NCI-H2196 (cell line): Measurements from ENCODE around the gene MICAL2.
"Not testable (repeated sequence)": the region's sequence is repeated elsewhere in the genome, so short reads cannot be mapped to it uniquely, and the experiment has no call there.

Source experiments
- DNase-seq: peaks from one replicate; lab custom pipeline; 2025; ENCODE audit not compliant: unreplicated experiment; lab: John Stamatoyannopoulos, UW

The MICAL2 gene

DNA sequence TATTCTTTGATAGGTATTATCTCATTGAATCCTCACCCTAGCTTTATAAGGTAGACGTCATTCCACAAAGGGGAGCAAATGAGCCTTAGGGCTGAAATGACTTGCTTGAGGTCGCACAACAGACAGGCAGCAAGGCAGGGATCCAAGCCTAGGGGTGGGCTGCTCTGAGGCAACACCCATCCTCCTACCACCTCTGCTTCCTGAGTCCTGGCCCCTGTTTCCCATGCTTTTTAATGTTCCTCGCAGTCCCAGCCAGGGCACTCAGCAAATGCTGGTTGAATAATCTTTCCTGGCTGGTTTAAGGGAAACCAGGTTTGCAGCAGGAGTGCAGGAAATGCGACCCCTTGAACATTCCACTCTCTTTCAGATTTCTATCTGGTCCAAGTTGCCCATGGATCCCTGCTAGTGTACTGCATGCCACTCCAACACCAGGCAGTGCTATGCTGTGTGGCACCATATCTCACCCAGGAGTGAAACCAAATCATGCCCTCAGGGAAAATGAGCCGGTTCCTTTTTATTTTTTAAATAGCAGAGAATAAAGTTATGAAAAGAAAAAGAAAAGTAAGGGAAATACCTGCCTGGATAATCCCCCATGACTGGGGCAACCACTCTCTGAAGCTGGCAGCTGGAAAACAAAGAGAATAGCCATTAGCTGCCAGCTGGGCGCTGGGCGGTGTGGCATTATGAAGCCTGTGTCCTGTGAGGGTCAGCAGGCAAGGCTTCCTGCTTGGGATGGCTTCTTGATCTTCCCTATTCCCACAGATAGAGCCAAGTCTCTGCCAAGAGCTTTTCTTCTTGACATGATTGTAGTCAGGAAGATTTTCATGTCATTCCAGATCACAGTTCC lies 21.8 kb downstream of the MICAL2 start:
- no peak for DNase-seq

- DNase-seq: no peak
These were observed 22.4 kb downstream of the MICAL2 start for GRCh38 chr11:12132790-12133145.

DNA sequence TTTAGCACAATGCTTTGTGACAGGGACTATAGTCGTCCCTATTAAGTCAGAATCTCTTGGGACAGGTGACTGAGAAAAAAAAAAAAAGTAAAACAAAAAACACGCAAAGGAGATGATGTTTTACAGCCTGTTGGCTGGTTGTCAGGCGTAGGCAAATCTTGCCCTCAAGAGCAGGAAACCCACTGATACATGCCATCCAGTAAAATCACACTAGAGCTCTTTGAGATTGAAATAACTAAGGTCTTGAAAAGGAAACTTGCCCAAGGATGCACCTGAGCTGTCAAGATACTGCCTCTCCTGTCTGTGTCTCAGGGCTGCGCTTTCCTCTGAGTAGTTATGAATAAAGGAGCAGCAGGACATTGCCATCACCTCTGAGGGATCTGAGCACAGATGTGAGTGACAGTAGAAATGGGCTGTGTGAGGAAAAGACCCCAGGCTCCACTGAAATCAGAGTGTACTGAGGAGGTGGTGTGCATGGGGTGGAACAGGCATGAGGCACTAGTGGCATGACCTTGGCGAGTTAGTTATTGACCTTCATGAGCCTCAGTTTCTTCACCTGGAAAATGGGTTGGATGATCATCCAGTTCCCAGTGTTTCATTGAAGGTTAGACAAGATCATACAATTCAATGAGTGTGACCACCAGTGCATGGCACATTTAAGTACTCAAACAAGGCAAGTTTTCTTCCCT lies 23.3 kb downstream of the MICAL2 start:
- DNase-seq: no peak

DNA sequence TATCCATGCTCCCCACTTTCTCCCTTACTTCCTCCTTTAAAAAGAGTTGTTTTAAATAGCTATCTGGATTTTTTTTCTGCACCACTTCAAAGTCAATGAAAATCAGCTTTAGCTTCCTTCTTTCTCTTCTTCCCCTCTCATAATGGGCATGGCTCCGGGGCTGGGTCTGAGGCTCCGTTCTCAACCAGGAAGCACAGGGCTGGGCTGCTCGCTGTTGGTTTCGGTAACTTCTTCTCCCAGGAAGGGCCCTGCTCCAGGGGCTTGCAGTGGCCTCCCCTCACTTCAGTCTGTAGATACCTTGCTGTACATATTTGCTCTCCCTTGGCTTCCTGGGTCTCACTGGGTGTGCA lies 23.8 kb downstream of the MICAL2 start:
- DNase-seq: no peak

DNA sequence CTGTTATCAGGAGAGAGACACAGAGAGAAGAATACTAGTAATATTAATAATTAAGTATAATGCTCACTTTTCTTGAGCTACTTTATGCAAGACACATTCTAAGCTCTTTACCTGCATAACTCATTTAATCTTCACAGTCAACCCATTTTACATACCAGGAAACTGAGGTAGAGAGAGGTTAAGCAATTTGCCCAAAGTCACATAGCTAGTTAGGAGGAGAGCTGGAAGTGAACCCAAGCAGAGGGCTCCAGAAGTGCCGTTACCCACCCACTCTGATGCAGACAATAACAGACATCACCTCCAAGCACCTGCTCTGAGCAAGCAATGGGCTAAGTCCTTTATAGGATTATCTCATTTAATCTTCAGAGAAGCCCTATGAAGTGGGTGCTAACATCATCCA lies 24.8 kb downstream of the MICAL2 start:
- DNase-seq: no peak

DNA sequence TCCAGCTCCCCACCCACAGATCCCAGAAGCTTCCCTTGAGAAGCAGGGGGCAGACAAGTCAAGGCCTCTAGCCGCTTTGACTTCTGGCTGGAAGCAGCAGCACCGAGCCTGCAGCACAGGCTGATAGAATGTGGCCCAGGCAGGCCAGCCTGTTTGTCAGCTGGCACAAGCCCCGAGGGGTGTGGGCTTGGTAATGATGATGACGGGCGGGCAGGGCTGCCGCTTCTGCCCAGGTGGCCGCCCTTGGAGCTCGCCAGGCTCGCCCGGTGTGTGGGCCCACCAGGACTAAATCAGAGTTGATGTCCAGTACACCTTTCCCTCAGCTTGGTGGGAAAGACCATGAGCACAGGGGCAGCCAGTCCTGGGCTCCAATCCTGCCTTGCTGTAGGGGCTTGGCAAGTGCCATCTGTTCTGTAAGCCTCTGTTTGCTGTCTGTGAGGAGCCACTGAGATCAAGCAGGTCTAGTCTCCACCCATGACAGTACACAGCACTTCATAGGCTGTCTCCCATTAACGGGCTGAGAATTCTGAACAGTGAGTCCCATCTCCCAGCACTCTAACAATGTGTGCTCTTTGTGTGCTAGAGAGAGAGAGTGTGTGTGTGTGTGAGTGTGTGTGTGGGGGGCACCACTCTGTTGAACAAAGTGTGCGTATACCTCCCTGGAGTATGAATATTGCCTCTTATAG lies 26.8 kb downstream of the MICAL2 start:
- no peak for DNase-seq

DNA sequence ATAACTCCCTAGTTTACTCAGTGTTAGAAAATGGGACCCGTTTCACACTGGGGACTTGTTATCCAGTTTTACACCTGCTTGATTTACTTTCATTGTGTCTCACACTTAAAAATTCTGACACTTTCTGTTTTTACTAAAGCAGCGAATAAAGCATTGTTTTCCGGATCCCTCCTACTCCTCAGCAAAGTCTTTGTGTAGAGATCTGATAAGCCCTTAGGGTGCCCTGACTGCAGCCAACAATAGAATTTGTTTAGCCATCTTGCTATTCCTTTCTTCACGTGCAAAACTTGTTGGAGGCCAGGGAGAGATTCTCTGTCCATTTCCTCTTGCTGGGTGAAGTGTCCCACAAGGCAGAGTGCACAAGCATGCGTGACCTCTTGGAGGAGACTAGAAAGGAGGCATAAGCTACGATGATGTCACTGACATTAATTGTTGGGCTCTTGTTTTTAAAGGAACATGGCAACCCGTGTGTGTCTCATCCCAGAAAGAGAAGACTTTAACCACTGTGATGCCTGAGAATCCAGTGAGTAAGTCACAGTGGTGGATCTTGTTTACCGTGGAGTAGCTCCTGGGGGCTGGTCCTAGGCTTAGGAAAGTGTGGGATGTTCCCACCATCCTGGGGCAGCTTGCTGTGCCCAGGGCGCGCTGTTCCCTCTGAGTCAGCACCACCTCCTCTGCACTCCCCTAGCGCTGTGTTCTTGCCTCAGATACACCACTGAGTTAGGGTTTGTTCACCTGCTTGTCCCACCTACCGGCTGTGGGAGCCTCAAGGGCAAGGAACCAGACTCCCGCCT lies 27.7 kb downstream of the MICAL2 start:
- DNase-seq: no peak

GRCh38 chr11:12139144-12139881 lies 28.9 kb downstream of the MICAL2 start:
- DNase-seq: no peak

- no peak for DNase-seq
These were observed 29.9 kb downstream of the MICAL2 start for GRCh38 chr11:12140186-12140793.

DNA sequence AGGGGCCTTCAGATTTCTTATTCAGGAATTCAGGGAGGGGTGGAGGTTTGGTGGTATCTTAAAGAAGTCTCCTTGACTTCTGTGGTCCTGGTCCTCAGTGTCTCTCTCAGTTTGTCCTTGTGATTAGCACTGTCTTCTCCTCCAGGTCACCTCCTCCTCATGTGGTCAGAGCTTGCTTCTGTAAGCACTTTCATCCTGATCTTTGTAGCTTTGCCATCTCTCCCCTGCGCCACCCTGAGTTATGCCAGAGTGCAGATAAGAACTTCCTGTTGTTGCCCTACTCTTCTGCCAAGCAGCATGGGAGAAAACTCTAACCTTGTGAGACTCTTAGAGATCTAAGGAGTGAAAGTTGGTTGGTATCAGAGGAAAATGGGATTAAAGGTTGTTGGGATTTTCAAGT lies 30.9 kb downstream of the MICAL2 start:
- no peak for DNase-seq

GRCh38 chr11:12142176-12142575 lies 31.8 kb downstream of the MICAL2 start:
- DNase-seq: no peak

DNA sequence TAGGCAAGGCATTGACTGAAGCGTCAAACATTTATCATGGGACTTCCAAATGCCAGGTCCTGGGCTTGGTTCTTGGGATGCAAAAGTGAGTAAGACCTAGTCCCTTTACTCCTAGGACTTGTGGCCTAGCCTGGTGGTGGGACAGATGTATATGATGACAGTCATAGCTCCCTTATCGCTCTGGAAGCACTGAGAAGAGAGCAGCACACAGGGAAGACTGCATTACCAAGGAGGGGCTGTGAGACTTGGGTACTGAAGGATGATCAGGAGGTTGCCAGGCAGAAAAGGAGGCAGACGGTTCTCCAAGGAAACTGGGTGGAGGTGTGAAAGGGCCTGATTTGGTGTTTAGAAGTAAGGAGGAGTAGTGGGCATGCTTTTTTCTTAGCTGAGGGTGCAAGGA lies 32.5 kb downstream of the MICAL2 start:
- DNase-seq: no peak

DNA sequence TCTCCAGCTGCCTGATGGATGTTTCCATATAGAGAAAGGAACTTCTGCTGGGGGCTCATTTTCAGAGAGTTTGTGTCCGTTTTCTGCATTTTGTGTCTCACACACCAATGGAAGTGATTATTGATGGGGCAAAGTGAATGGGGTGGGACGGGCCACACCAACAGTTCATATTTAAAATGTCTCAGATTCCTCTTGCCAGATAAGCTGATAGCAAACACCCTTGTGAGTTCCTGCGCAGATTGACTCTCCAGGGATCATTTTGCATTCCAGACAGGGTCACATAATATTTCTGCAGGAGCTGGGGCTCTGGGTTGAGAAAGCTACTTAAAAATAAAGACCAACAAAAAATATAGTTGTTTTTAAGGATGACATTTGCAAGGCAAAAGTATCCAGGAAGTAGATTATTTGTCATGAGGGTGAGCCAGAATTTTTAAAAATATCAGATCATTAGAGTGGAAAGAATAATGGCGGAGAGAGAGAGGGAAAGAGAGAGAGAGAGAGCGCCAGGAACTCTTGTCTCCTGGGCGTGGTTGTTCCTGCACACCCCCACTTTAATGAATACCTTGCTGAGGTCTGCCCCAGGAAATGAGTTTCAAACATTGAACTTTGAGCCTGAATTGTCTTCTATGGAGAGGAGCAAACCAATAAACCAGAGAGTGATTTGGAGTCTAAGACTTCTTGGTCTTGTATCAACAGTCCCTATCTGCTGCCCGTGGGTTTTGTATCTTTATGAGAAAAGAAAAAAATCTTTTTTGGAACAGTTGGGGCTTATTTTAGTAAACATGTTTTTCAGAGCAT lies 33.3 kb downstream of the MICAL2 start:
- no peak for DNase-seq

GRCh38 chr11:12144330-12145174 lies 34.2 kb downstream of the MICAL2 start:
- DNase-seq: no peak

DNA sequence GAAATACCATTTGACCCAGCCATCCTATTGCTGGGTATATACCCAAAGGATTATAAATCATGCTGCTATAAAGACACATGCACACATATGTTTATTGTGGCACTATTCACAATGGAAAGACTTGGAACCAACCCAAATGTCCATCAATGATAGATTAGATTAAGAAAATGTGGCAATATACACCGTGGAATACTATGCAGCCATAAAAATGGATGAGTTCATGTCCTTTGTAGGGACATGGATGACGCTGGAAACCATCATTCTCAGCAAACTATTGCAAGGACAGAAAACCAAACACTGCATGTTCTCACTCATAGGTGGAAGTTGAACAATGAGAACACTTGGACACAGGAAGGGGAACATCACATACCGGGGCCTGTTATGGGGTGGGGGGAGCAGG lies 36.3 kb downstream of the MICAL2 start:
- not testable (repeated sequence) for DNase-seq

DNA sequence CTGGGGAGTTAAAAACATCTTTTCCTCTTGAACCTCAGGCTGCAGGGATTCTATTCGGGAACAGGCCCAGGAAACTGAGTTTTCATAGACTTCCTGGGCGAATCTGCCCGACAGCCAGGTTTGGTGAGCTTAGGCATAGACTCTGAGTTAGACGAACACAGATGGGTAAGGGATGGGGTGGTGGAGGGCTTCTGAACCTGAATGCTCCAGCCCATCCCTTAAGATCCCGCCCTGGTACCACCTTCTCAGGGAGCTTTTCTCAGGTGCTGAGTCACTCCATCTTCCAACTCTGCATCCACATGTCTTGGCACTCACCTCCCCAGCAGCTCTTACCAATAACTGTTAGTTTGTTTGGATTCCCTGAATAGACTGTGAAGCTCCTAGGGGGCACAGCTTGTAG lies 37.4 kb downstream of the MICAL2 start:
- DNase-seq: no peak

GRCh38 chr11:12148466-12148865 lies 38.1 kb downstream of the MICAL2 start:
- no peak for DNase-seq

DNA sequence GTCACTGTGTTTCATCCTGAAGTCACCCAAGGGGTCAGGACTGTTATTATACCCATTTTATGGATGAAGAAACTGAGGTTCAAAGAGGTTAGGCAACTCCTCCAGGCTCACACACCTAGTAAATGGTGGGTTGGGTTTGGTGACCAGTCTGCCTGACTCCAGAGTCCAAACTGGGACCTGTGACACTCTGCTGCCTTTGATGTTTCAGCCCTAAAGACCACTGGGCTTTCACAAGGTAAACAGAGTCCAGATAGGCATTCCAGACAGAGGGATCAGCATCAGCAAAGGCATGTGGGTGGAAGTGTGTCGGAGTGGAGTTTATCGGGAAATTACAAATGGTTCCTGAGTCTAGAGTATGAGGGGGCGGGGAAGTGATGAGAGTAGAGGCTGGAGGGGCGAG lies 38.5 kb downstream of the MICAL2 start:
- DNase-seq: no peak
